Neural cell (in vitro differentiated cells): ENCODE data around the gene RELCH.

ENCODE experiments used
- EP300 ChIP-seq: fragments of 450-650 bp; conservative IDR thresholded peaks from 2 replicates; pipeline ENCODE4 v1.6.1; 2014; ENCODE audit warnings: antibody characterized with exemption, mild to moderate bottlenecking, moderate library complexity; ENCODE audit not compliant: poor library complexity, severe bottlenecking
- EZH2 ChIP-seq: fragments of 200-600, 300-800 bp; shearing (Covaris generic), sonication (generic); IDR thresholded peaks from 2 replicates; pipeline ENCODE4 v1.6.1; 2014; ENCODE audit warnings: antibody characterized with exemption, low read length, borderline replicate concordance, mild to moderate bottlenecking; ENCODE audit not compliant: insufficient read depth, poor library complexity, severe bottlenecking
- POLR2AphosphoS5 ChIP-seq: IDR thresholded peaks from 2 replicates; pipeline ENCODE4 v1.6.1; 2012
- RAD21 ChIP-seq: fragments of 450-650 bp; conservative IDR thresholded peaks from 2 replicates; pipeline ENCODE4 v1.6.1; 2014; ENCODE audit warnings: antibody characterized with exemption, mild to moderate bottlenecking, moderate library complexity
- SMC3 ChIP-seq: fragments of 450-650 bp; conservative IDR thresholded peaks from 2 replicates; pipeline ENCODE4 v1.6.1; 2014; ENCODE audit warnings: antibody characterized with exemption, mild to moderate bottlenecking, moderate library complexity; ENCODE audit not compliant: poor library complexity
- TF ChIP-seq, protein P1 (sequence below): fragments of 450-650 bp; IDR thresholded peaks from 2 replicates; pipeline ENCODE4 v1.5.1; 2014; ENCODE audit warnings: antibody characterized with exemption, mild to moderate bottlenecking, moderate library complexity; ENCODE audit not compliant: poor library complexity, severe bottlenecking
- TF ChIP-seq, protein P2 (sequence below): IDR thresholded peaks from 2 replicates; pipeline ENCODE4 v1.6.1; 2012; ENCODE audit warnings: borderline replicate concordance

DNA sequence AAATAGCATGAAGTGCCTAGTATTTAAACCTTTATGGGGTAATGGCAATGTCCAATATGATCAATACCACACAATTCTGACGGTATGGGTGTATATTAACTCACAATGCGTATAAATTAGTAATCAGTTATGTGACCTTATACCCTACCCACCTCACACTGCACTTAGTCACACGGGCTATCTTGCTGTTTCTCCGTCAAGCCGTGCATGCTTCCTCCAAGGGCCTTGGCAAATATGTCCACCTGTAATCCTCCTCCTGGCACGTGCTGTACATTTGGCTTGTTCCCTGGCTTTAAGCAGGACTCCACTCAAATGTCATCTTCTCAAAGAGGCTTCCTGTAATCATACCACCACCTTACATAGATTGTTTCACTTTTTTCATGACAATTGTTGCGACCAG, 150.3 kb downstream of the RELCH start:
- TF ChIP-seq, protein P1, sequence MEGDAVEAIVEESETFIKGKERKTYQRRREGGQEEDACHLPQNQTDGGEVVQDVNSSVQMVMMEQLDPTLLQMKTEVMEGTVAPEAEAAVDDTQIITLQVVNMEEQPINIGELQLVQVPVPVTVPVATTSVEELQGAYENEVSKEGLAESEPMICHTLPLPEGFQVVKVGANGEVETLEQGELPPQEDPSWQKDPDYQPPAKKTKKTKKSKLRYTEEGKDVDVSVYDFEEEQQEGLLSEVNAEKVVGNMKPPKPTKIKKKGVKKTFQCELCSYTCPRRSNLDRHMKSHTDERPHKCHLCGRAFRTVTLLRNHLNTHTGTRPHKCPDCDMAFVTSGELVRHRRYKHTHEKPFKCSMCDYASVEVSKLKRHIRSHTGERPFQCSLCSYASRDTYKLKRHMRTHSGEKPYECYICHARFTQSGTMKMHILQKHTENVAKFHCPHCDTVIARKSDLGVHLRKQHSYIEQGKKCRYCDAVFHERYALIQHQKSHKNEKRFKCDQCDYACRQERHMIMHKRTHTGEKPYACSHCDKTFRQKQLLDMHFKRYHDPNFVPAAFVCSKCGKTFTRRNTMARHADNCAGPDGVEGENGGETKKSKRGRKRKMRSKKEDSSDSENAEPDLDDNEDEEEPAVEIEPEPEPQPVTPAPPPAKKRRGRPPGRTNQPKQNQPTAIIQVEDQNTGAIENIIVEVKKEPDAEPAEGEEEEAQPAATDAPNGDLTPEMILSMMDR = no peak
- no peak for TF ChIP-seq EZH2
- TF ChIP-seq POLR2AphosphoS5 = no peak
- TF ChIP-seq, protein P2, sequence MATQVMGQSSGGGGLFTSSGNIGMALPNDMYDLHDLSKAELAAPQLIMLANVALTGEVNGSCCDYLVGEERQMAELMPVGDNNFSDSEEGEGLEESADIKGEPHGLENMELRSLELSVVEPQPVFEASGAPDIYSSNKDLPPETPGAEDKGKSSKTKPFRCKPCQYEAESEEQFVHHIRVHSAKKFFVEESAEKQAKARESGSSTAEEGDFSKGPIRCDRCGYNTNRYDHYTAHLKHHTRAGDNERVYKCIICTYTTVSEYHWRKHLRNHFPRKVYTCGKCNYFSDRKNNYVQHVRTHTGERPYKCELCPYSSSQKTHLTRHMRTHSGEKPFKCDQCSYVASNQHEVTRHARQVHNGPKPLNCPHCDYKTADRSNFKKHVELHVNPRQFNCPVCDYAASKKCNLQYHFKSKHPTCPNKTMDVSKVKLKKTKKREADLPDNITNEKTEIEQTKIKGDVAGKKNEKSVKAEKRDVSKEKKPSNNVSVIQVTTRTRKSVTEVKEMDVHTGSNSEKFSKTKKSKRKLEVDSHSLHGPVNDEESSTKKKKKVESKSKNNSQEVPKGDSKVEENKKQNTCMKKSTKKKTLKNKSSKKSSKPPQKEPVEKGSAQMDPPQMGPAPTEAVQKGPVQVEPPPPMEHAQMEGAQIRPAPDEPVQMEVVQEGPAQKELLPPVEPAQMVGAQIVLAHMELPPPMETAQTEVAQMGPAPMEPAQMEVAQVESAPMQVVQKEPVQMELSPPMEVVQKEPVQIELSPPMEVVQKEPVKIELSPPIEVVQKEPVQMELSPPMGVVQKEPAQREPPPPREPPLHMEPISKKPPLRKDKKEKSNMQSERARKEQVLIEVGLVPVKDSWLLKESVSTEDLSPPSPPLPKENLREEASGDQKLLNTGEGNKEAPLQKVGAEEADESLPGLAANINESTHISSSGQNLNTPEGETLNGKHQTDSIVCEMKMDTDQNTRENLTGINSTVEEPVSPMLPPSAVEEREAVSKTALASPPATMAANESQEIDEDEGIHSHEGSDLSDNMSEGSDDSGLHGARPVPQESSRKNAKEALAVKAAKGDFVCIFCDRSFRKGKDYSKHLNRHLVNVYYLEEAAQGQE = no peak
- no peak for TF ChIP-seq RAD21
- no peak for TF ChIP-seq EP300
- no peak for TF ChIP-seq SMC3
